RPMI7951 (cell line): ENCODE measurements around the gene WDFY4. TPM values are rescaled to one million over a fixed set of nuclear protein-coding genes. Genes with fewer than 3 reads are reported as not detected.

ENCODE experiments used
- DNase-seq: peaks from one replicate; pipeline ENCODE4 v3.0.0-alpha.2; 2012; ENCODE audit warnings: low read depth
- total RNA-seq: library from RNA; depleted of rRNA; stranded (reverse); fragments of >200 nt; shearing (Covaris generic); gene quantifications from 2 replicates; pipeline ENCODE4 v1.2.3, GENCODE V29; 2014

WDFY4 gene
- total RNA-seq, 1 experiment from 2014 or later, result not detected

DNA sequence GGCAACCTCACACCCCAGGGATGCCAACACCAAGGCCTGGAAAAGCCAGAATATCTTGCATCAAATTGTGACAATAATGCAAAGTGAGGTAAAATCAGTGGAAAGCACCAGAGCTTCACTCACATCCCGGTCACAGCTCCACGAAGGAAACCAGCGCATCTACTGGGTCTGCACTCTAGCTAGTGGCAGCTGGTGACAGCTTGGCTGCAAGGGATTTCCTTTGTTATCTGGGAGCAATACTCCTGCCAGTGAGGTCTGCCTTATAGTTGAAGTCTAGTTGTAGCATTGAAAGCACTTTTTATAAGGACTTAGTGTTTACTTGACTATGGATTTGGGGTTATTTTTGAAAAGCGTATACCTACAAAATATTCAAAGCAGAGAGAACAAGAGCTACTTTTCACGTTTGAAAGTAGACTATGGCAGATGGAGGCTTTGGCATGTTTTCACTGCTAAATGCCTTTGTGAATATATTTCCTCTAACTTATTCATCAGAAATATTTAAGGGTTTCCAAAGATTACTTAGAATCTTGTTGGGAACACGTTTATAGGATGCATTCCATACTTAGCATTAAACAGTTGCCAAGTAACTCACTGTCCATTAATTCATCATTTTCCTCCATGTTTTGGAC is 26.1 kb downstream of the WDFY4 start:
- no peak for DNase-seq

- no peak for DNase-seq
These were observed 27.2 kb downstream of the WDFY4 start for GRCh38 chr10:48711830-48712229.

DNA sequence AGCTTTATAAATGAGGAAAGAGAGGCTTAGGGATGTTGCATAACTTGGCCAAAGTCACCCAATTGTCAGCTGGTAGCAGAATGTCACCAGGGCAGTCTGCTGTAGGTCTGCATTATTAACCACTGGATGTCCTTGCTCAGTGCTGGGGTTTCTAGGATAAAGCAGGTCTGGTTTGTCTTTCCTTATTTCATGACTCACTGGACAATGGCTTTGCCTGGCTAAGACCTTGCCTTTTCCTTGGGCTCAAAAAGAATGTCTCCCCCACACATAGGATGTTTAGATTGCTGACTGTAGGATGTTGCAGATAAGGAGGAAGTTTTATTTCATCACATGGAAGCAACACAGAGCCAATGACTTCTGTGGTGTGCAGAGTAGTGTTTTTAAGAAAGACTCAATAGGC is 29.4 kb downstream of the WDFY4 start:
- no peak for DNase-seq

- DNase-seq, result no peak
These were observed 31.7 kb downstream of the WDFY4 start for GRCh38 chr10:48716416-48716815.

DNA sequence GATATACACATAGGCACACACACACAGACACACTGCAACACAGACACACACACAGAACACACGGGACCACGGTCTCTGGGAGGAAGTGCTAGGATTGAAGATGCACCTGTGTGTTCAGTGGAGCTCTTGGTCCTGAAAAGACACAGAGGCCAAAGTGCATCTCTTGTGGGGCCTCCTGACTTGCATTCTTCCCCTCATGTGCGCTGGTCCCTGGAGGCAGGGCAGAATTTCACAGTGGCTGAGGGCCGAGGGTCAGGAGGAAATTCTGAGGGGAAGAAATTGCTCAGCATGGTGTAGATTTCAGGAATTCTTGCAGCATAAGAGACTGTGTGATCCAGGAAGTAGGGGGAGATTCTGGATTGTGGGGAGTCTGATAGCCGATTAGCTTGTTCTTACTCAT is 35.9 kb downstream of the WDFY4 start:
- DNase-seq, result no peak

DNA sequence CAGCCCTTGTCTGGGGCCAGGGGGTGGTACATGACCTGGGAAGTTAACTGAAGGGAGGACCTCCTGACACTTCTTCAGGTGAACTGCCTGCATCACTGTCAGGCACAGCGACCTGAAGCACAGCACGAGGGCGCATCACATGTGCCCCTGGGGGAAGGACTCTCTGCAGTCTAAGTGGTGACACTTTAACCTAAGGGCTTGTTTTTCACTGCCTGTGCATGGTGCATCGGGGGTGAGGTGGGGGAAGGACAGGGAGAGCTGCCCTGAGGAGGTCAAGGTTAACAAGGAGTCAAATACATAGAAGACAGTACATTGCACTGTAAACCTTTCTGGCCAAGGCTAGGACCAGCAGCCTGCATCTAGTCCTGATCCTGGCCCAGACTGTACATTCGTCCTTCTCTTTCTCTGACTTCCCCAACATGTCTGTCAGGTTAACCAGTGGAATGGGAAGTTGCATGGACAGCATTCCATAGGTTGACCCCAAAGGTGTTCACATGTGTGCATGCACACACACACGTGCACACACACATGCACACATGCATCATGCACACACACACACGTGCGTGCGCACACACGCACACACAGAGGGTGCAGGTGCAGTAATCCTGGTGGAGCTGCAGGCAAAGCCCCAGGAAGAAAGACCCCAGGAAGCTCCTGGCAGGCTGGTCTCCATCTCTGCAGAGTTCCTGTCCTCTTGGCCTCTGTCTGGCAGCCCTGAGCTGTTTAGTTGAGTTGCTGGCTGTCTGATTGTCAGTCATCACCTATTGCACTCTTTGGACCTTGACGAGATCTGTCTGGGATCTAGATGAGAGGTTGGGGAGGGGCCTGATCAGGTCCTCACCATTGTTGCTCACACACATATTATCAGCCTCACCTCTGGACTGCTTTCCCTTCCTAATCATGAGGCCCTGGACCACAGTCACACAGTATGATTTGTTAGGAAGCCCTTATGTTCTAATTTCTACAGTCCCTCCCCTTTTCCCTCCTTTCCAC is 37.8 kb downstream of the WDFY4 start:
- no peak for DNase-seq

- DNase-seq, result no peak
These were observed 39.5 kb downstream of the WDFY4 start for GRCh38 chr10:48724127-48724526.

DNA sequence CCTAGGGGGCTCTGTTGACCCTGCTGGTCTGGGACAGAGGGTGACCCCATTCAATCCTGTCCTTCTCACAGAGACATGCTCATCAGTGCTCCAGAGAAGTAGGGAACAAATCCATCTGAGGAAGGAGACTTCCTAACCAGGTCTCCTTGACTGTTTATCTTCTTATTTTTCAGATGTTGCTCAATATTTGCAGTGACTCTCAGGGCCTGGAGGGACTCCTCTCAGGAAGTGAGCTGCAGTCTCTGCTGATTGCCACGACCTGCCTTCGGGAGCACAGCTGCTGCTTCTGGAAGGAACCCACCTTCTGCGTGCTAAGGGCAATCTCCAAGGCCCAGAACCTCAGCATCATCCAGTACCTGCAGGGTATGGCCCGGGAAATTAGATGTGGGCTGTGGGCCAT is 41.0 kb downstream of the WDFY4 start:
- DNase-seq, result no peak

DNA sequence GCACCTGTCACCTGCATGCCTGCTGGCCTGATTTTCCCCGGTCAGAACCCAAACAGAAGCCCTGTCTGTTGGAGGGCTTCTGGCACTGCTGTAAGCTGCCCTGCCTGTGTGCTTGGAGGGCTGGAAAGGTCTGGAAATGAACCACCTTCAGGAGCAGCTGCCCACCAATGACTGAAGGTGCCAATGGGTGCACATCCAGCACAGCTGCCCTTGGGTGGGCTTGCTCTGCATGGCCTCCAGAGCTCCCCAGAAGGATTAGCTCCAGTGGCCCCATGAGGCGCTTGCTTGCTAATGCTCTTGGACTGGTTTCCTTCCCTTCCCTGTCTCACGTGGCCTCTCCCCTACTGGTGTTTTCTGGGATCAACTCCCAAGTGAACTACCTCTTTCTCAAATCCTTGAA is 43.2 kb downstream of the WDFY4 start:
- no peak for DNase-seq

- DNase-seq, result no peak
These were observed 44.5 kb downstream of the WDFY4 start for GRCh38 chr10:48729222-48729621.

- DNase-seq, result no peak
These were observed 45.3 kb downstream of the WDFY4 start for GRCh38 chr10:48729941-48730457.

DNA sequence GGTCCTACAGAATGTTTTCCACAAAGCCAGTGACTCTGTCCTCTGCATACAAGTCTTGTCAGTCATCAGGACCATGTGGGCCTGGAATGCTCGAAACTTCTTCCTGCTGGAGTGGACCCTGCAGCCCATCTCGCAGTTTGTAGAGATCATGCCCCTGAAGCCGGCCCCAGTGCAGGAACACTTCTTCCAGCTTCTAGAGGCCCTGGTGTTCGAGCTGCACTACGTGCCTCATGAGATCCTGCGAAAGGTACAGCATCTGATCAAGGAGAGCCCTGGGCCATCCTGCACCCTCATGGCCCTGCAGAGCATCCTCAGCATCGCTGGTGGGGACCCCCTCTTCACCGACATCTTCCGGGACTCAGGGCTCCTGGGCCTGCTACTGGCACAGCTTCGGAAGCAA is 46.5 kb downstream of the WDFY4 start:
- no peak for DNase-seq

GRCh38 chr10:48731654-48732053 is 47.0 kb downstream of the WDFY4 start:
- no peak for DNase-seq

DNA sequence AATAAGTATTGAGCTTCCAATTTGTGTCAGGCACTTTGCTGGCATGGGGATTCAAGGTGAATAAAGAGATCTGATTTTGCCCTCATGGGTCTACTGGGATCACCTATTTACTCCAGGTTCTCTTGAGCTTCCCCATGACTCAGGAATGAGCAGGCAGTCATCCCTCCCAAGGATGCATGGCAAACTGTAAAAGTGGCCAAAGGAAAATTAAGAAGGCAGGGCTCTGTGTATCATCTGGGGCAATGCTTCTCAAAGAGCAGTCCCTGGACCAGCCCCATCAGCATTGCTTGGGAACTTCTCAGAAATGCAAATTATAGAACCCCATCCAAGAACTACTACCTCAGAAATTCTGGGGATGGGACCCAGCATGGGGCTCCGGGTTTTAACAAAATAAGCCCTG is 48.7 kb downstream of the WDFY4 start:
- no peak for DNase-seq

GRCh38 chr10:48735836-48736390 is 51.2 kb downstream of the WDFY4 start:
- no peak for DNase-seq

DNA sequence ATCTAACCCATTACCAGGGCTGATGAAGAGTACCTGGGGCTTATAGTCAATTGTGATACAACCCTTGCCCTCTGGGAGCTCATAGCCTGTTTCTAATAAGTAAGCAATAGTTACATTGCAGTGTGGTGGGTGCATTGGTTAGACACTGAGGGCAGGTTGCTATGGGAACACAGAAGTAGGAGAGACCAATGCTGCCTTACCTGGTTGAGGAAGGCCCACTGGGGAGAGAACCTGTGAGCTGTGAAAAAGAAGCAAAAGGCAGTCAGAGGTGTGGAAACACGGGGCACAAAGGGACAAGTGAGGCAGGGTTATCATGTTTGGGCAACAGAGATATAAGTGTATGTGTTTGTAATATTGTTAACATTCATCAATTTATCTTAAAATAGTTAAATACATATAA is 51.9 kb downstream of the WDFY4 start:
- DNase-seq, result no peak

DNA sequence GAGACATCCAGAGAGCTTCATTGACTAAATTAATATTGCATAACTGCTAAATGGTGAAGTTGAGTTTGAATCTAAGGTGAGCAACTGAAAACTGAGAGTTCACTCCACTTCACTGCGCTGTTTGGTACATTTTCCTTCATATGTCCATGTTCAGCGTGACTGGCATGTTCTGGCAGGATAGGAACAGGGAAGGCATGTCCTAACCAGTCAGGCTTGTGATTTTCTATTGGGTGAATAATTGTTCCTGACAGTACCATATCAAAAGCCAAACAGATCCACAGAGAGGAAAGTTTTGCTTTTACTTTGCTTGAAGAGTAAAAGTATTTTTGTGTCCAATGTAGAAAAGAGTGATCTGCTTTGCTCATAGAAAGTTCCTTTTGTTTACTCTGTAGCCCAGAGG is 53.2 kb downstream of the WDFY4 start:
- no peak for DNase-seq

DNA sequence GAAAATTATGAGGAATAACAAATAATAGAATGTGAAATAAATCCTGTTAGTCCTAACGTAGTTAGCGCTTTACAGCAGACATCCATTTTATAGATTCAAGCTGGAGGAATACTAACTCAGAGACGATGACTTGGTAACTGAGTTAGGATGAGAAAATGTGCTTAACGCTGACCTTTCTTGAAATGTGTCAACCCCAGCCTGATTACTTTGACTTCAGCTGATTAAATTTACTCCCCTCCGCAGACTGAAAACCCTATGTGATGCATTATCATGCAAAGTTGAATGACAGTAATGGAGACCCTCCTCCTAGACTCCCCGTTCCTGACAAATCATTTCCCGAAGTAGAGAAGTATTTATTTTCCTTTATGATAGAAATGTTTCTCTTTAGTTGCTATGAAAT is 54.5 kb downstream of the WDFY4 start:
- DNase-seq, result no peak

DNA sequence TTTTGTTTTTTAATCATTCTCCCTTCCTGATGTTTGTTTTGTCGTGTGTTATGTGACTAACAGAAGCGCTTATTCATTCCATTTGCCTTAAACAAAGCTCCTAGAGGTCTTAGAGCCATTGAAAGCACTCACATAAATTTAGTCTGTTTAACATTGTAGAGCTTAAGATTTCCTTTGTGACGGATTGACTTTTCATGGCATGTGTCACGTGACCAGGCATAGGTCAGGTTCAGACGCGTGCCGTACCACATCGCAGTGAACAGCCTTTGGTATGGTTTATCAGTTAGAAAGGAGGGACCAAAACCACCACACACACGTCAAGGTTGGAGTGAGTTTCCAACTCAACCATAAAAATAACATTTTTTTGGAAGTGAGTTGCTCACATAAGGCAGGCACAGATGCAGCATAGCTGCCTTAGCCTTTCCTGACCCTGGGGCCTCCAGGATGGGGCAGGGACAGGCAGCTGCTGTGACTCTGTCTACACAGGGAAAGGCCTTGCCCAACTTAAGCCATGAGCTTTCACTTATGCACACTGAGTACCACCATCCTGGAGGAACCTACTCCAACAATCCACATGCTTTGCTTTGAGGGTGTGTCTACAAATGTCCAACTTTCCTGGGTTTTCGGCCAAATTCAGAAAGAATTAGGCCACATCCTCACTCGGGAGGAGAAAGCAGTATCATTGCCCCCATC is 55.5 kb downstream of the WDFY4 start:
- no peak for DNase-seq

GRCh38 chr10:48740988-48741387 is 56.3 kb downstream of the WDFY4 start:
- DNase-seq, result no peak

GRCh38 chr10:48742891-48743860 is 58.5 kb downstream of the WDFY4 start:
- no peak for DNase-seq
